Left lobe of liver (tissue), 2 donors: Measurements from ENCODE around the gene LRRC1. TPM values are rescaled to one million over a fixed set of nuclear protein-coding genes. Genes with fewer than 3 reads are reported as not detected.

Experiments
- ATAC-seq: fragments of 200-7000 bp; cut with Tn5 transposase; one replicate; pipeline ENCODE4 v1.9.1; 2020; ENCODE audit warnings: mild to moderate bottlenecking, moderate library complexity
- DNase-seq: peaks from one replicate; pipeline ENCODE4 v3.0.0-alpha.2; 2020; ENCODE audit warnings: low spot score
- total RNA-seq: library from RNA; stranded (reverse); gene quantifications from one replicate; pipeline ENCODE4 v1.2.1, GENCODE V29; 2021
- donor health status: DM: no; HTN: no; CAD: no; lungs with moderate emphysema.
- donor health status: DM: no; HTN: yes; CAD: no.

Gene LRRC1
- total RNA-seq, 1 donor from 2014 or later, result 1.0 TPM

- ATAC-seq, result no peak
- DNase-seq, result no peak
Measured at GRCh38 chr6:53813801-53814200, 19.0 kb downstream of the LRRC1 start.

GRCh38 chr6:53814353-53814752 is 19.5 kb downstream of the LRRC1 start:
- no peak for ATAC-seq
- no peak for DNase-seq

DNA sequence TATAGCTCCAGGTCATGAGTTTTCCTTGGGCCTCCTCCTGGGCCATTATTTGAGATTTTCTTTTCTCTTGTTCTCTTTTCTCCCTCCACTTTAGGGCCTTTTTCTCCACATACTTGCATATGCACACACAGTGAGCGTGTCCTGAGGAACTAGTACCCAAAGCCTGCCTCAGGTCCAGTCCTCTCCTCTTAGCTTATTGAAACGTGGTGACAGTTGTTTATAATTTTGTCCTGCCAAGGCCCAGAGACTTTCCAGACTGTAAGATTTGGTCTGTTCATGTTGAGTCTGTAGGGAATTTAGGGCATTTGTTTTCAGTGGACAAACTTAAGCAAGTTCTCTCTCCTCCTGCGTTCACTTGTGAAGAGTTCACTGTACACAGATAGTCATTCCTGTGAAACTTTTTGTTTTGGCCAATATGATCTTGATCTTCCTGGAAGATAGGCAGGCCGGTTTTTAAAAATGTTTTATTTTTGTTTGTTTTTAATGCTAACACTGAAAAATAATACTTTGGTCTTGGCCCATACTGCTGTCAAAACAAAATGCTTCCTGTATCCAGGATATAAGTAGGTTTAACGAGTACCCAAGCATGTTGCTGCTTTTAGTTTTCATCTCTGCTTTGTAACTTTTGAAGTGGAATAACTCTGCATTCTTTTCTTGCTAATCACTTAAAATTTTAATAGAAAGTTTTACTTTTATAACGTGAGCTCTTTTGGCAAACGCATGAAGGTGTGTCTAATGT is 20.7 kb downstream of the LRRC1 start:
- ATAC-seq (no peak), DNase-seq (no peak)

DNA sequence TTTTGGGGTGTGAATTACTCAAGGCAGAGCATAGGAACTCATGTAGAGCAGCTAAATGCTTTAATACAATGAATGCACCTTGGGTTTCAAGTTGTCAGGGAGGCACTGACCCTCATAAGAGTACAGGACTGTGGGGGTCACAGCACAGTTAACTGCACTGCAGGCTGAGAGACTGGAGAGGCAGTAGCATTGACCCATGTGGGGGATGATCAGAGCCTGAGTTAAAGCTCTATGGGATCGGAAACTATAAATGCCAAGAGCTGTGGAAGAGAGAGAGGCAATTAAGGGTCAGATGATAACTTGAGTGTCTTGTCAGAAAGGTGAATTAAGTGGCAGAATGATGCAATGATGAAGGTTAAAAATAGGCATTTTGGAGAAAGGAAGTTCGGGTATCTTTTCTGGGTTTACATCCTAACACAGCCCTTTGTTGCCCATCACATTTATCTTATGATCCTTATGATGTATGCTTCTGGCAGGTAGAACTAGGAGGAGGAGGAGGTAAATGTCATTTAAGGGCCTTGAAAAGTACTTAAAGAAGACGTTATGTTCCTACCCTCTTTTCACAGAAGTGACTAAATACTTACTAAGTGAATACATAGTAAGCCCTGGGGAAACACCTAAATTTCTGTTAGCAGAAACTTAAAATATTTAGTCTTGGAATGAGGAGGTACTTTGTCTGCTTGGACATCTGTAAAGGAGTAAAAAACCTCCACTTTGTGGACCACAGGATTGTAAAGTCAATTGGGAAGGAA is 24.2 kb downstream of the LRRC1 start:
- no peak for DNase-seq
- no peak for ATAC-seq

DNA sequence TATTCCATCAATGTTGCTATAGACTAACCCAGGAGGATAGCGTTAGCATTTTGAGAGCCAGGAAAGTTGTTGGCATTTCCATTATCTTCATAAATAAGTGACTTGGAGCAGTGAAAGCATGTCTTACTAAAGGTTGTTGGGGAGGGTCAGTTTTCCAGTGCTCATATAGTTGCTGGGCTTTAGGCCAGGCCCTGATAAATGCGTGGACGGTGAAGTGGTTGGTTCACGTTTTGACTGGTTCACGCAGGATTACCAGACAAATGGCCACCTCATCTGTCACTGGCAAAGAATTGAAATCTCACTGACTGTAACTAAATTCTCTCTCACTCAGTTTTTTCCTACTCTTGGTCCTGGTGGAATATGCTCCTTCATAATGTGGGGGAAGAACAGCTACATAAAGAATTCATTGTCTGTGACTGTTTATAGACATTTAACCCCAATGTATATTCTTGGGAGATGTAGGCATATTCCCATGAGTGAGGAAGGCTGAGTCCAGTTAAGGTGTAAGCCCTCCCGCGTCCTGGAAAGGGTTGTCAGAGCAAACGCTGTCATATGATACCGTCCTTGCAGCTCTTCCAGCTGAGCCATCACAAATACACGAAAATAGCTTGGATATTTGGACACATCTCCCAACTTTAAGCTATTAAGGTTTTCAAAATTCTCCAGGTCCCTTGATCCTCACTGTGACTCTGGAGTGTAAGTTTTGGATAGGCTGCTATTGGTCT is 27.8 kb downstream of the LRRC1 start:
- DNase-seq (no peak), ATAC-seq (no peak)

DNA sequence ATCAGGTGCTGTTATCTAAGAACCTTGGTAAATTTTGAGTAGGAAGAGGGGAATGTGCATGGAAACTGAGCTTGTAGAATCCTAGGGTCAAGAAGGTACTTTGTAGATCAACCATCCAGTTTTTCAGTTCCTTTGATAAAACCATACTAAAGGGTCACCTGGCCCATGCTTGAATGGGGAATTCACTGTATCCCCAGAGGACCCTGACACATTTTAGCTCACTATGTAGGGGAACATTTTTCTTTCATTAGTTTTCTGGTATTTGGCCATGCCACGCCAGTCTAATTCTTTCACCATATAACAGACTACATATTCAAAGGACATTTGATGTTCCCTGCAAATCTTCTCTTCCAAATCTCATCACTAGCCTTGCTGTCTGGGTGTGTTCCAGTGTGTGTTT is 29.9 kb downstream of the LRRC1 start:
- DNase-seq (no peak), ATAC-seq (no peak)

DNA sequence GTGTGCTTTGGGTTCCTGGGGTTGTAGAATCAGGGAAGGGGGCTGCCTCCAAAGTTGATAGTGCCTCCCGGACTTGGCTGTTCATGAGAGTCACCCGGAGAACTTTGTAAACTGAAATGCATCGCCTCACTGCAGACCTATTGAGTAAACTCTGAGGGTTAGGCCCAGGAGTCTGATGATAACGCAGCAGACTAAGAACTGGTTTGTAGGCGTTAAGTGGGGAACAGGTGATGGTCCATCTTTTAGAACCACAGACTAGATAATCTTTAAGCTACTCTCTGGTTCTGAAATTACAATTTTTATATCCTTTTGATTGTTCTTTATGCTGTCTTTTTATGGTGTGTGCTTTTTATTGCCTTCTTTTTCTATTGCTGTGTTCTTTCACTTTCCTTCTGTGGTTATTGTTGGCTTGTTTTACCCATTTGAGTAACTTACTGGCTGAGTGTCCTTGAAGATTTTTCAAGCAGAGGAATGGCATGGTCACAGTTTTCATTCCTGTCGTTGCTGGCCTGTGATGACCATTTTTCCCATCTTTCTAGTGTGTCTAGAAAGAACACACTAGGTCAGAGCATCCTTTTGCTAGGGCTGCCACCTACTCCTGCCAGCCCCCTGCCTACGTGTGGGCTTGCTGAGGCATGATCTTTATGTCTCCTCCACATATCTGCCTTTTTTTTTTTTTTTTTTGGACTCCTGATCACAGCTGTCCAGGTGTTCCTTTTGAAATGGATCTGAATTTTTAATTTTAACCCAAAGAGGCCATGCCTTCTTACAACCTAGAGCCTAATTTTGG is 30.9 kb downstream of the LRRC1 start:
- DNase-seq (no peak), ATAC-seq (no peak)

- DNase-seq (no peak), ATAC-seq (no peak)
Measured at GRCh38 chr6:53827531-53827930, 32.7 kb downstream of the LRRC1 start.

- DNase-seq, result no peak
- no peak for ATAC-seq
Measured at GRCh38 chr6:53828215-53828614, 33.4 kb downstream of the LRRC1 start.

DNA sequence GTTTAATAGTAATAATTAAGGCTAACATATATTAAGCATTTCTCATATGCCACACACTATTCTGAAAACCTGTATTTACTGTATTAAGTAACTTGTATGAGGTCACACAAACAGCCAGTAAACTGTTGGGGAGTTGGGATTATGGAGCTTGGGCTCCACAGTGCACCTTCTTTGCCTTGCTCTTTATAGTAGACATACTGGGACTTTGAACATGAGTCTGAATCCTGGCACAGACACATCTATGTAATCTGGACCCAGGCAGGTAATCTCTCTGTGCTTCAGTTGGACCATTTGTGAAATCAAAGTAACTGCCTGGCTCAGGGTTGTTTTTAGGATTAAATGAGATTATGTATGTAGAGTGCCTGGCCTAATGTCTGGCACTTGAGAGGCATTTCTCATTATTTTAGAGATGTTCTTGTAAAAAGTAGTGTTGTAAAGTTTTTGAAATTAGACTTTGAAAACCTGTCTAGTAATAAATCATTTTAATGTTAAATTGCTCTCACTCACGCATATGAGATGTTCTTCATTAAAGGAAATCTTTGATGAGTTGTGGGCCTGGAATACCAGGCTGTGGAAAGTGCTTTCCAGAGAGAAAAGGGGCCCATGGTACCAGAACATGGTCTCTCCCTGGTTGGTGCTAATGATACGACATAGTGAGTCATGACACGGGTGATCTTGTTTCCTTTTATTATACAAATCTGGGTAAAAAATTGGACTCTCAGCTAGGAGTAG is 34.3 kb downstream of the LRRC1 start:
- ATAC-seq (no peak), DNase-seq (no peak)

DNA sequence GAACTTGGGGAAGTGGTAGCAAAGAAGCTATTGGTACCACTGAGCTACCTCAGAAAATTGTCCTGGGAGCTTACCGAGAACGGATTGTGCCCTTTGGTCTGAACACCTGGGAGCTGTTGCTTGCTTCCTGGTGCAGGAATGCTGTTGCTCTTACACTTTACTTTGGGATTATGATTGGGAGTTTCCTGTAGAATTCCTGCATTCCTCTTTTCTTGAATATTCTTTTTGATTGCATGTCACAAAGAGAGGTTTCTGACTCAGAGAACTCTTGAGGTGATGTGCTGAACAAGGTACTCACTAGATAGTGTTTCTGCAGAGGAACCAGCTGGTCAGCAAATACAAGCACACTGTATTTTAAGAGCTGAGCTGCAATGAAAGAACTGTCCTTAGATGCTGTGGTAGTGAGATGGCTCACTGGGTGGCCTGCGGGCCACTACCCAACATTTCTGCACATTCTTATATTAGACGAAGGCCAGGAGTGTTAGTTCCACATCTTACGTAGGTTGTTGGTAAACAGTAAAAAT is 35.0 kb downstream of the LRRC1 start:
- no peak for ATAC-seq
- DNase-seq, result no peak

DNA sequence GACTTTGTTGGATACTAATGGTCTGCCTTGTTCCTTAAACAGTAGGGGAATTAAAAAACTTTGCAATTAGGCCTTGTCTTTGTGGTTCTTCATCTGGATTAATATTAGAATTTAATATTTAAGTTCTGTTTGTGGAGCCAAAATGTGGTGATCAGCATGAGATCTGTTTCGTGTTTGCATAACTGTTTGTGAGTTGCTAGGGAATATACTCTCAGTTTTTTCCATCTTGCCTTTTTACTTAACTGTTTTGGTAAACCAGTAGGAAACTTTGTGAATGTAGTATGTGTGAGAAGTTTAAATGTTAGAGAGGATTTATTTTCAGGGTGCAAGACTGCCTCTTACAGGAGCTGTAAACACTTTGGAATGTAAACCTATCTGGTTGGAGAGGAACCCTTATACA is 35.6 kb downstream of the LRRC1 start:
- ATAC-seq (no peak), DNase-seq (no peak)

DNA sequence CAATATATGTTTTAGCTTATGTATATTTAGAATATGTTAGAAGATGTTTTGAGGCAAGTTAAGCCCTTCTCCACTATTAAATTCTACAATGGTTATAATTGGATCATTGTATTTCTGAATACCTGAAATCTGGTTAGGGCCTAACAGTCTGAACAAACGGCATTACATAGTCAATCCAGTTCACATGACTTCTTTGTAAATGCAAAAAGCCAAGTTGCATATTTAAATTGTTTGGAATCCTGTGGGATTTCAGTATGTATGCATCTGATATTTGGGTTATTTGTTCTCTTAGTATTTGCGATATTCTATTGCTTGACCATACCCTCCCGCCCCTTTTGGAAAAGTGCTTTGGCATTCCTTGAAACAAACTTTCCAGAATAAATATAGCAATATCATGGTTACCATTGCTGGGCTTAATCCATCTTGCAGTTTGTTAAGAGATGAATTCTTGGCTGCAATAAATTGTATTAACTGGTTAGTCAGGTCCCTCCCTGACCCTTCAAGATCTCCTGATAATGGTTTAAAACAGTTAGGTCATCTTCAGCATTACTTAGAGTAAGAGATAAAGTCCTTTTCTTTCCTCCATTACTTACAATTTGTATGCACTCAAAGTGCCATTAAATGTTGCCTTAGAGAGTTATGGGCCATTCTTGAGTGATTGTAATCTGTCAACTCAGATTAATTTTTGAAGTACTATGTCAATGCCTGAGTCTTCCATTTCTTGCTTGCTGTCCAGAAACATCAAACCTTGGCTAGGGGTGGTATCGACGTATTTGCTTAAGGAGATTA is 36.5 kb downstream of the LRRC1 start:
- DNase-seq (no peak), ATAC-seq (no peak)

DNA sequence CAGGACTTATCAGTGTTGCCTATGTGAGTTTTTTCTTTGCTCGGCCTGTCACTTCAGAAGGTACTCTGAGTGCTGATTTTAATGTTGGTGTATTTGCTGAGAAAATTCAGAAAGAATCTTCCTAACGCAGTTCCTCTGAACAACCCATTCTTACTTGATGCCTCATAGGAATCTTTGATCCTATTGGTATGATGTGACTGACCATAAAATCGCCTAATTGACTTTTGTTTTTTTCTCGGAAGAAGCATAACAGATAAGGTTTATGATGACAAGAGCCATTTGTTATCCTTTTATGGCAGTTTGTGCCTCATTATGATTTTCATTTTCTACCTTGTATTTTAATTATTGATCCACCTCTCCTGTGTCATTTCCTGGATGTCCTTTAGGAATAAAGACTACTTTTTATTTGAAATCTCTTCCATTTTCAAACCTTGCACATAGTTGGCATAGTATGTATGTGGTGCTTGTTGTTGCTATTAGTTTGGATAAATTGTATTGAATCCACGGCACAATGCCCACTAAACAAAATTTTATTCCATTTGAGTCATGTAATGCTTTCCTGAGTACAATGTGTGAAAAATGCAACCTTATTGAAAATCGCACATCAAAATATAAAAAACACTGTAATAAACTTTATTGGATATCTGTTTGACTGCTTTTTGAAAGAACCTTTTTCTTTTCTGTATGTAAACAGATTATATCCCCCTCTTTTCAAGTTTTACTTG is 37.3 kb downstream of the LRRC1 start:
- ATAC-seq, result no peak
- DNase-seq, result no peak

- no peak for DNase-seq
Measured at GRCh38 chr6:53833155-53833554, 38.4 kb downstream of the LRRC1 start.

DNA sequence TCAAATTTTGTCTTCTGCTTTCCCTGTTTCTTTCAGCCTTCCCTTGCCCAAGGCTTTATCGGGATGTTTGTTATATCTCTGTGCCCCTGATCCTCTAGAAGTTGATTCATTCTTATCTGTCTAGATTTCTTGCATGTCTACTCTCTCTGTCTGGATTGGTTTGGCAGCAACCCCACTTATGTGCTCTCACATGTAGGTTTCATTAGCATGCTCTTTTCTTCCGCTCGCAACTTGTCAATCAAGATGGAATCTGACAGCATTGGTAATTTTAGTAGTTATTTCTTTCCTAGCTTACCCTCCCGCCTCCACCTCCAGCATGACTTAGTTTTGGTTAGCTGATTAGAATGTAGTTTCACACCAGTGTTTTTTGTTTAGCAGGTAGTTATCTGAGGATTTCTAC is 39.3 kb downstream of the LRRC1 start:
- ATAC-seq (no peak), DNase-seq (no peak)

More at GRCh38 chr6:53833155-53833554, 38.4 kb downstream of the LRRC1 start:
- no peak for ATAC-seq

DNA sequence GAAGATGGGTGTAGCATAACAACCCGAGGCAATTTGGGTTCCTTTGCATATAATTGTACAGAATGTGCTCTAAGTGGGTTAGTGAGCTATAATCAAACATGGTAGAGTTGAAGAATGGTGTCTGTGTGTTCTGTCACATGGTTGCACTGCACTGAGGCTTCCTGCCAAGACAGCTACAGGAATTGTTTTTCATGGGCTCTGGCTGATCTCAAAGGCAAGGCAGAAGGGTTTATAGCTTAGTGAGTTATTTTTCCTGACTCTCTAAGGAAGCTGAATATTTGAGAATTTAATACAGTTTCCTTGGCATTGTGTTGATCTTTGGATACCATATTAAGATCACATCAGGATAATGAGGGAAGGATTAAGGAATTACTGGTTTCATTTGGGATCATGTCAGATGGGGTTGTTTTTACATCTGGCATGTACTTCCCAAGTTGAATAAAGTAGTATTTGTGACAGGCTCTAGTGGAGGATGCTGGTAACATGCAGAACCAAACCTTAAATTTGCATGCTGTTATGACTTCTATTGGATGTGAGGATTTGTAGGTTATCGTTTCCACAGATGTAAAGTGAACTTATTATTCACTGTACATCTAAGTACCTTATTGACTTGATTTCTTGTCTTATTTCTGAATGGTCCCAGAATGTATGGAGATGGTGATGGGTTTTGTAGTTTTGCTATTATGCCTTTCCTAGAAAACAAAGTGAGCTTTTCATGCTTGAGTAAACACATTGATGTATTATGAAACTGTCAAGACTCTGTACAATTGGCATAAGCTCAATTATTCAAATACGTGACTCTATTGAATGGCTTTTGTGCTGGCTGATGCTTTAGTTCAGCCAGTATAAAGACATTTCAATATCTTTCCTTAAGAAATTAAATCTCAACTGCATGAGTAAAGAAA is 43.3 kb downstream of the LRRC1 start:
- ATAC-seq (no peak), DNase-seq (no peak)

GRCh38 chr6:53840027-53840426 is 45.2 kb downstream of the LRRC1 start:
- ATAC-seq (no peak), DNase-seq (no peak)
